GM12864 (cell line): Measurements from ENCODE around the gene TAPBP.
"Not testable (repeated sequence)": the region's sequence is repeated elsewhere in the genome, so short reads cannot be mapped to it uniquely, and the experiment has no call there.

ENCODE experiments used
- DNase-seq: peaks from one replicate; pipeline ENCODE4 v3.0.0-alpha.2; 2011; ENCODE audit warnings: low read depth
- H3K4me3 ChIP-seq: 2 replicates; pipeline ENCODE4 v1.5.1; 2011; ENCODE audit warnings: mild to moderate bottlenecking, low read depth, low read length, control low read depth
- CTCF ChIP-seq: IDR thresholded peaks from 2 replicates; pipeline ENCODE4 v1.5.1; 2011; ENCODE audit warnings: low read depth, mild to moderate bottlenecking, moderate library complexity, low read length, control low read depth, inconsistent platforms; ENCODE audit errors: missing control alignments

The TAPBP gene

DNA sequence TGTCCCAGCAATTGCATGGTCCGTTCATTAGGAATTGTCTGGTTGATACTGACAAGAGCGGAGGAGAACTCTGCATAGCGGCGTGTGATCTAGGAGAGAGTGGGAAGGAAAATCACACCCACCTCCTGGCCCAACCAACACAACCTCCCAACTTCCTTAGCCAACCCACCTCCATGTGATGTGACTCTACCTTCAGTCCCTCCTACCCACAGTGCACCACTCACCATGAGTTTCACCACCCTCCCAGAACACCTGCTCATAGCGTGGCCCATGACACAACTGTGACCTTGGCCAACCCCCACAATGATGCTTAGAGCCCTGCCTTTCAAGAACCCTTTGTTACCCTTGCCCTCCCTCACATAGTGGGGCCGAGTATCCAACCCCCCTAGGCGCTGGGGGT is 49.9 kb downstream of the TAPBP start:
- H3K4me3 ChIP-seq, result no peak overlapping the region
- no peak for TF ChIP-seq CTCF
- DNase-seq, result no peak

GRCh38 chr6:33262490-33262889 is 51.4 kb downstream of the TAPBP start:
- not testable (repeated sequence) for DNase-seq, H3K4me3 ChIP-seq

DNA sequence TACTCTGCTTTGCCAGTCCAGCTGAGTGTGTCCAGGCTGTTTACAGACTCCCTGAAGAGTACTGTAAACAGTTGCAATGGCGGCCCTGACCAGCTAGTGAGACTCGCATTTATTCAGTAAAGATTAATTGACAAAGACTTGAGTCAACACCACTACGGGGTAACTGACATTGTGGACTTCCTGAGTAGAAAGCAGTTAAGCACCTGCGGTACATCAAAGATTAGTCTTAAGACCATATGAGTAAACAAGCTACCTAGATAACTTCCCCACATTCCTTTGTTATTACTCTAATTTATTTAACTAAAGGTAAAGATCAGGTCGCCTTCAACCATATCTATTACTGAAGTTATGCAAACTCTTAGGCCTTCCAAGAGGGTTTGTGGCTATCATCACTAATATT is 54.8 kb downstream of the TAPBP start:
- no peak overlapping the region for H3K4me3 ChIP-seq
- no peak for TF ChIP-seq CTCF
- no peak for DNase-seq

- no peak for TF ChIP-seq CTCF
- H3K4me3 ChIP-seq, result no peak overlapping the region
- no peak for DNase-seq
These were observed 59.3 kb downstream of the TAPBP start for GRCh38 chr6:33254591-33254990.

DNA sequence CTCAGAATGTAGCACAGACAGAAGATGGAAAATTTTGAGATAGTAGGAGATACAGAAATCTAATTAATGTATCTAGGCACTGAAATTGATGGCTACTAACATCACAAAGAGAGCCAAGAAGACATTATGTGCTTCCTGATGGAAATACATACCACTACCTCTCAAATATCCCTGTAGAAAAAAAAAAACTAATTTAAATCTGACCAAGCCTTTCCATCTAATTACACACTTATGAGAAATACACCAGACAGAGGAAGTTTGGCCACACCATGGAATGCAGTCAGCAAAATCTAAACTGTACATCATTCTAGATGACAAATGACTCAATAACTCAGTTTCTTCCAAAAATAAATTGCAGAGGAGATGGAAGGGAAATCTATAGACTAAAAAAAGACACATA is 61.1 kb downstream of the TAPBP start:
- H3K4me3 ChIP-seq, result no peak overlapping the region
- TF ChIP-seq CTCF, result no peak
- no peak for DNase-seq

DNA sequence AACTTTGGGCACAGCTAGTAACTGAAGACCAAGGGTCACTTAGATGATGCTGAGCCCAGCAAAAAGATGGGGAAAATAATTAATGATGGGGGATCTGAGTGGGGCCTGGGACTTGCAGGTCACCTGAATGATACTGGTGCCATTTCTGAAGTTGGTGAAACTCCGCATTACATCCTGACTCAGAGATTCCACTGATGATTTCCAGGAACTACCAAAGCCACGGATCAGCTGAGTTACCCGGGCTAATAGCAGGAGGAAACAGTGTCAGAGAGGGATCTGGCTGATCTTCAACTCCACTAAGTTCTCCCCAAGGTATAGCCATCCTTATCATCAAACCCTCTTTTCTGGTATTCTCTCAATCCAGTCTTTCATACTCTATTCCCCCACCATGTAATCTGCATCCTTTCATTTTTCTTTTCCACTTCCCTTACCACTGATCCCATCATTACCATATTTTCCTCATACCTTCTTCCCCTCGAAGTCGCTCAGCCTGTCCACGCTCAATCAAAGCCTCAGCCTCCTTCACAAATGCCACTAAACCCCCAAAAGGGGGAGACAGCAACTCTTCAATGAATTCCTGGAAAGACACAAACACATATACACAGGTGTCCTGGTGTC is 62.4 kb downstream of the TAPBP start:
- DNase-seq, result no peak
- no peak for TF ChIP-seq CTCF
- no peak overlapping the region for H3K4me3 ChIP-seq

DNA sequence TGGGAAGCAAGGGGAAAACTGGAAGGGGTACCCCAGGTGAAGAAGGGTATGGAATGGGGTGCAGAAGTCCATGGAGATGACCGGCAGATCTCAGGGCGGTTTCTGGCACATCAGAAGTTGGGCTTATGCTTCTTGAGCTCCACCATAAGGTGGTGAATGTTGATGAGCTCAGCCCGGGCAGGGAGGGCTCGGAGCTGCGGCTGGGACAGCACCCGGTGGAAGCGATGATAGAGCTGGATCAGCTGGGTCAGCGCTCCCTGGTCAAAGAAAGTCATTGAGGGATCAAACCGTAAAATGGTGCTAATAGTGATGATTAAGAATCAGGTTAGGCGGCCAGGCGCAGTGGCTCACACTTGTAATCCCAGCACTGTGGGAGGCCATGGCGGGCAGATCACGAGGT is 63.1 kb downstream of the TAPBP start:
- no peak for DNase-seq
- H3K4me3 ChIP-seq, result no peak overlapping the region
- TF ChIP-seq CTCF, result no peak
